Effector memory CD8-positive, alpha-beta T cell (primary cell): ENCODE results near the gene NFIB.

Experiments used
- ATAC-seq: fragments of 150-1000 bp; cut with Tn5 transposase; replicated peaks from 2 replicates; pipeline ENCODE4 v1.10.0; 2021; ENCODE audit warnings: mild to moderate bottlenecking, moderate library complexity
- DNase-seq, 3 experiments: peaks; one replicate each; pipeline ENCODE4 v3.0.0; 2021
- H3K27ac Mint-ChIP-seq, 2 donors: one replicate each; pipeline ENCODE4 v1.8.0; 2022; ENCODE audit warnings: mild to moderate bottlenecking in 2 of 2, mixed read lengths in 2 of 2, moderate library complexity in 2 of 2
- H3K27me3 Mint-ChIP-seq, 2 donors: one replicate each; pipeline ENCODE4 v1.8.0; 2022; ENCODE audit warnings: mixed read lengths in 2 of 2
- H3K36me3 Mint-ChIP-seq: one replicate; pipeline ENCODE4 v1.8.0; 2022; ENCODE audit warnings: mild to moderate bottlenecking, moderate library complexity, mixed read lengths; ENCODE audit not compliant: insufficient read depth
- H3K4me1 Mint-ChIP-seq, 2 donors: one replicate each; pipeline ENCODE4 v1.8.0; 2022; ENCODE audit warnings: low read depth in 2 of 2, mixed read lengths in 2 of 2
- H3K4me3 Mint-ChIP-seq, 2 donors: one replicate each; pipeline ENCODE4 v1.8.0; 2022; ENCODE audit warnings: mild to moderate bottlenecking in 2 of 2, mixed read lengths in 2 of 2, moderate library complexity in 2 of 2
- H3K9me3 Mint-ChIP-seq, 2 donors: one replicate each; pipeline ENCODE4 v1.8.0; 2022; ENCODE audit warnings: mixed read lengths in 2 of 2

NFIB gene

DNA sequence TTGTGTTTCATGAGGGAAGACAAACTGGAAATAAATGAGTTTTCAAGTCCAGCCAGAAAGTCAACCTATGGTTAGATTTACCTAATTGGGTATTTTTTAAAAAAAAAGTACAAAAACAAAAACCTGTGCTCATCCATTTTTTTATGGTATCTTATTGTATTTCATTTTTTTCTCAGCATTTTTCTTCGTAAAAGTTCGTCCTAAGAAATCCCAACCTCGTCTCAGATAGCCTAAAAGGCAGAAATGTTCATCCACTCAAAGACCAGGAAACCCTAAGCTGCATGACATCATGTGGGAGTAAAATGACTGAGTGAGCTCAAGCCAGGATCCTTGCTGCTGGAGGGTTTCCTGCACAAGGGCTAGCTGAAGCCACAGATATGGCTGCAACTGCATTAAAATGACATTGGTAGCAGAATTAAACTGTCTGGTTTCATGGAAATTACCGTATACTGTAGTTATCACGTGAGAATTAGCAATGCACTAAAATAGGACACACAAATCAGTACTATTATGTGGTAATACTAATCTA is 70.4 kb downstream of the NFIB start:
- H3K36me3 Mint-ChIP-seq, result no peaks in the 10 kb centered on the region
- ATAC-seq (no peak), DNase-seq (no peak)
- H3K27ac Mint-ChIP-seq, result no peak overlapping the region
- H3K9me3 Mint-ChIP-seq, result no peaks in the 10 kb centered on the region
- H3K4me1 Mint-ChIP-seq, result no peaks in the 10 kb centered on the region
- no peak overlapping the region for H3K4me3 Mint-ChIP-seq
- H3K27me3 Mint-ChIP-seq, result peaks cover 7 to 15% of the 10 kb centered on the region in 2 donors

DNA sequence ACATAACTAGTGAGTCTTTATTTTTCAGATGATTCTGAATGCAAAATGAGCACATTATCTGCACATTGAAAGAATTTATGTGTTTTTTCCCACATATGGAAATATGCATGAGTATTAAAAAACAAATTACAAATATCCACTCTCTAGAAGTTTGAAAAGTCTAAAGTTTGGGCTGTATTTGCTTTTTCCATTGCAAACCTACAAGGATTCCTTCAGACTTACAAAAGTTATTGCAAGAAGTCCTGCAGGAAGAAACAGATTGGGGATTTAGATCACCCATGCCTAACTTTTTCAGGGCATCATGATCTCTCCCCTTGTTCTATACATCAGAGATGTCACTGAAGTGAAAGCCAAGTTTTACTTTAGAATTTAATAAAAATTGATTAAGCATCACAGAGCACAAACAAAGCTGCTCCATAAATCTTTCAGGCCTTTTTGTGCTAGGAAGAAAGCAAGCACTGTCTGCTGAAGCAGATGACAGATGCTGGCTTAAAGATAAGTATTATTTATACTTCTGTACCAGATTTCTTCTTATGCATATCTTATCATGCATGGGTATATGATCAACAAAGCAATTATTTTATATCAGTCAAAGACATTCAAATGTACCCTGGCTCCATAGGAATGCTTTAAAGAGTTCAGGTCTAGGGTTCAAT is 71.7 kb downstream of the NFIB start:
- no peak overlapping the region for H3K27ac Mint-ChIP-seq
- H3K9me3 Mint-ChIP-seq, result no peaks in the 10 kb centered on the region
- no peaks in the 10 kb centered on the region for H3K36me3 Mint-ChIP-seq
- DNase-seq (no peak), ATAC-seq (no peak)
- H3K4me1 Mint-ChIP-seq, result no peaks in the 10 kb centered on the region
- H3K27me3 Mint-ChIP-seq, result peaks cover 0 to 8% of the 10 kb centered on the region in 2 donors
- H3K4me3 Mint-ChIP-seq, result no peak overlapping the region

DNA sequence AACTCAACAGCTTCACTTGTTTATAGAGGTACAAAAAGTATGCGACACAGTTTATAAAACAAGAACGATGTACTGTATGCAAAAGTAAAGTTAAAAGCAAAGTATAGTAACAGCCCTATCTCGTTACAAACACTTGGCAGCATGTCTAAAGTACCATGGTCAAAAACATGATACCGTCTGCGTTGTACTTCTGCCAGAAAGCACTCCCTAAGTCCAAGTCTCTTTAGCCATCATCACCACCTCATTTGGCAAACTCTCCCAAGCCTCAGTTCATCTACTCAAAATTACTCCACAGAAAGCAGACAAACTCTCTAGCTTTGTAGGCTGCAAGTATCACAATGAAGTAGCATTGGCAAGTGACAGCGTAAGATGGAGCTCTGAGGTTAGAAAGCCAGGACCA is 73.4 kb downstream of the NFIB start:
- peaks cover 0 to 6% of the 10 kb centered on the region in 2 donors for H3K27me3 Mint-ChIP-seq
- no peak overlapping the region for H3K4me3 Mint-ChIP-seq
- DNase-seq (no peak), ATAC-seq (no peak)
- H3K4me1 Mint-ChIP-seq, result no peaks in the 10 kb centered on the region
- H3K27ac Mint-ChIP-seq, result no peak overlapping the region
- no peaks in the 10 kb centered on the region for H3K9me3 Mint-ChIP-seq
- H3K36me3 Mint-ChIP-seq, result no peaks in the 10 kb centered on the region

DNA sequence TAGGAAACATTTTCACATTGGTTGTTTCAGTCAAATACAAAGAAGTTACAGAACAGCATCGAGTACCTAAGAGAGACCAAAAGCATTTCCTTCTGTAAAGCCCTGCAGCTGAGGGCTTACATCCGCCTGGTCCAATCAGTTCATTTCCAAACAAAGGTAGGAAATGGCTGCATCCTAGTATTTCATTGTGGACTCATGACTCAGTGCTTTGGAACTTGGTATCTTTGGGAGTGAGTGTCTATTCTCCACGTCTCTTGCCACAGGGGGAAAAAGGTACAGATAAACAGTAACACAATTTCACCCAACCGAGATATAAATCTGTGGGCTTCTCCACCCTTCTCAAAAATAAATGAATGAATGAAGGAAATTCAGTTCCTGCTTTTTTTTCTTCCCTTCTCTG is 75.4 kb downstream of the NFIB start:
- H3K9me3 Mint-ChIP-seq, result no peaks in the 10 kb centered on the region
- no peak overlapping the region for H3K27ac Mint-ChIP-seq
- H3K4me3 Mint-ChIP-seq, result no peak overlapping the region
- H3K4me1 Mint-ChIP-seq, result no peaks in the 10 kb centered on the region
- peaks cover 0 to 6% of the 10 kb centered on the region in 2 donors for H3K27me3 Mint-ChIP-seq
- ATAC-seq, result no peak
- H3K36me3 Mint-ChIP-seq, result no peaks in the 10 kb centered on the region
- no peak for DNase-seq

DNA sequence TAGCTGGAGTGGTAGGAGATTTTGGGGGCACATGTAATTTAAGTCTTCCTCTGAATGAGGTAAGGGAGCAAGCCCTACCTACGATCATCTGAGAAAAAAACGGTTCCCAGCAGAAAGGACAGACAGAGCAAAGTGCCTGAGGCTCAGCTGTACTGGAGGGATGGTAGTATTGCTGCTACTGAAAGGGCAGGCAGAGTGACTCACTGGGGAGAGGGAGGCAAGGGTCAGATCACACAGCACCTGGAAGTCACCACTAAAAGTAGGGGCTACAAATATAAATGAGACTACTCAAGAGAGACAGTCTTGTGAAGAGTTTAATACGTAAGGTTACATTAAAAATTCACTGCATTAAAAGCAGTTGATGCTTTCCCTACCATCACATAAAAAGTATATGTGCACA is 75.9 kb downstream of the NFIB start:
- H3K36me3 Mint-ChIP-seq, result no peaks in the 10 kb centered on the region
- ATAC-seq, result no peak
- H3K27me3 Mint-ChIP-seq, result peaks cover 0 to 6% of the 10 kb centered on the region in 2 donors
- H3K4me1 Mint-ChIP-seq, result no peaks in the 10 kb centered on the region
- H3K9me3 Mint-ChIP-seq, result no peaks in the 10 kb centered on the region
- H3K27ac Mint-ChIP-seq, result no peak overlapping the region
- no peak overlapping the region for H3K4me3 Mint-ChIP-seq
- no peak for DNase-seq

DNA sequence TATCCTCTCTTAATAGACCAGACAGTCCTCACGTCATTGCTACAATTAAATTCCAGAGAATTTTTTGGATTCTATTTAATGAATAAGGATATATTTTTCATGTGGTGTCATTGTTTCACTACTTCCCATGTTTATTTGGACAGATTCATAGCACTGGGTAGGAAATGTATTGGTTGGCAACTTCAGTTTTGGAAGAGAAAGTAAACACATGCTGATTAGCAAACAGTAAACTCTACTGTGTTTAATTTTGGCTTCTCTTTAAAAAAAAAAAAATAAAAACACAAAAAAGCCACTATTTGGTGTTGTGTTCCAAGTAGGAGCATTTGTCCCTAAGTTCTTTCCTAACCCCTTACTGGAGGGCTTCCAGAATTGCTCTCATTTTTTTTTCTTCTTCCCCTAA is 77.3 kb downstream of the NFIB start:
- Mint-ChIP-seq H3K4me1 (no peaks in the 10 kb centered on the region), H3K36me3 (no peaks in the 10 kb centered on the region), H3K9me3 (no peaks in the 10 kb centered on the region), H3K4me3 (no peak overlapping the region), H3K27ac (no peak overlapping the region), H3K27me3 (peaks cover 0 to 6% of the 10 kb centered on the region in 2 donors)
- no peak for ATAC-seq
- no peak for DNase-seq

DNA sequence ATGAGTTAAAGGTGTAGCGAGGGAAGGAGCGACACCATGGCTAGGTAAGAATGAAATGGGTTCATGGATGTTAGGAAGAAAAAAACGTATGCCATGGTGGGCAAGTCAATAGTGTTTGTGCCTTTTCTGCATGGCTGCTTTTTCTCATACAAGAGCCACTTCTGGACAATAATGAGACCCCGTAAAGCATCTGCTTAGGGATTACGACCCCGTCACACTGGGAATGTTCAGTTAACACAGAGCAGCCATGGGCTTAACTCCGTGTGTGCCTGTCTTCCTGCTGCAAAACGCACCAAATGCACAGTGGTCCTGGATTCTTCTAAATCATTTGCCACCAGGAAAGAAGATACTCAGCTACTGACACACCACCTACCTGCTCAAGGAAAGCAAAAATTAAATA is 81.8 kb downstream of the NFIB start:
- ATAC-seq (no peak), DNase-seq (no peak)
- H3K4me3 Mint-ChIP-seq, result no peak overlapping the region
- no peak overlapping the region for H3K27ac Mint-ChIP-seq
- H3K36me3 Mint-ChIP-seq, result no peaks in the 10 kb centered on the region
- H3K9me3 Mint-ChIP-seq, result peaks cover 0 to 2% of the 10 kb centered on the region in 2 donors
- H3K4me1 Mint-ChIP-seq, result no peaks in the 10 kb centered on the region
- peaks cover 0 to 4% of the 10 kb centered on the region in 2 donors for H3K27me3 Mint-ChIP-seq

DNA sequence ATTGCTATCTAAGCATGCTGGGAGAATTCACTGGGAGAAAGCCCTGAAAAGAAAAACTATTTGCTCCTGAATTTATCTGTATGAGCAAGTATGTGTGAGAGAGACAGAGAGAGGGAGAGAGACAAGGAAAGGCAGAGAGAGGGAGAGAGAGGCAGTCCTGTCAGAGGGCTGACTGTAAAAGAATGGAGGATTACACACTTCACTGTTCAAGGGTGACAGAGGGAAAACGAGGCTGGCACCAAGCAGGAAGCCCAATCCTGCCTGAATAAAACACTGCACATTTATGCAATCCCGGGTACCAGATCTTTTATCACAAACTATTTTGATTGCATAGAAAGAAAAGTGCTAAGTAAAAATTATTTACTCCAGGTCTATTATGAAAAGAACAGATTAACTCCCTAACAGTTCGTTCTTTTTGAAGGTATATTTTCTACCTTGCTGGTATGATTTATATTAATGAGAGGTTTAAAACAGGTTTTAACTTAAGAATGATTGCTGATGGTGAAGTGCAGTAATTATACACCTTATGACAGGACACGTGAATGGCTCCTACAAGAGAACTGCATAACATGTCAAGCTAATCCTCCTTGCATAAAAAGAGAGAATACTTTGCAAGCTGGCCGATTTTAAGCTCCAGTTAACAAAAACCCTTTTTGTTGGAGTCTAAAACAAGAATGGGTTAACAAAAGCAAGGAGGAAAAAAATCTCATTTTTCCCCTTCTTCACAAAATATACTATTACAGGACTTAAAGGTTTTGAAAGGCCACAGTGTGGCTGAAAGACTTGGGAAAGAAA is 82.5 kb downstream of the NFIB start:
- peaks cover 0 to 2% of the 10 kb centered on the region in 2 donors for H3K9me3 Mint-ChIP-seq
- H3K36me3 Mint-ChIP-seq, result no peaks in the 10 kb centered on the region
- DNase-seq, result no peak
- no peak for ATAC-seq
- H3K27ac Mint-ChIP-seq, result no peak overlapping the region
- no peak overlapping the region for H3K4me3 Mint-ChIP-seq
- H3K4me1 Mint-ChIP-seq, result no peaks in the 10 kb centered on the region
- H3K27me3 Mint-ChIP-seq, result no peaks in the 10 kb centered on the region

DNA sequence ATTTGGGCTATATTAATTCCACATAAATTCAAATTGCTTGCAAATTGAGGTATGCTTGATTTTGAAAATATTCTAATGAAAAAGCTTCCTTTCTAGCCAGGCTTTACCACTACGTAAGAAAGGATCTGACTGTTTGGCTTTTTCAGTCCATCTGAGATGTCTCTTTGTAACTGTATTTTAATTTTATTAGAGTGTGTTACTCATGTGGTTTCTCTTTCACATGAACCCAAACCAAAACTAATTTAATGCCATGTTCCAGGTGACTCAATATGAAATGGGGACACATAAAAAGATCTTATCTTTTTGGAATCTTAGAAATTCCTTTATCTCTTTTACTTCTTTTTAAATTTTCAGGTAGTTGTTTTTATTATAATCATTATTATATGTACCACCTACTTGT is 85.3 kb downstream of the NFIB start:
- H3K4me3 Mint-ChIP-seq, result no peak overlapping the region
- ATAC-seq (no peak), DNase-seq (no peak)
- no peaks in the 10 kb centered on the region for H3K4me1 Mint-ChIP-seq
- no peaks in the 10 kb centered on the region for H3K27me3 Mint-ChIP-seq
- no peaks in the 10 kb centered on the region for H3K36me3 Mint-ChIP-seq
- peaks cover 0 to 2% of the 10 kb centered on the region in 2 donors for H3K9me3 Mint-ChIP-seq
- H3K27ac Mint-ChIP-seq, result no peak overlapping the region

DNA sequence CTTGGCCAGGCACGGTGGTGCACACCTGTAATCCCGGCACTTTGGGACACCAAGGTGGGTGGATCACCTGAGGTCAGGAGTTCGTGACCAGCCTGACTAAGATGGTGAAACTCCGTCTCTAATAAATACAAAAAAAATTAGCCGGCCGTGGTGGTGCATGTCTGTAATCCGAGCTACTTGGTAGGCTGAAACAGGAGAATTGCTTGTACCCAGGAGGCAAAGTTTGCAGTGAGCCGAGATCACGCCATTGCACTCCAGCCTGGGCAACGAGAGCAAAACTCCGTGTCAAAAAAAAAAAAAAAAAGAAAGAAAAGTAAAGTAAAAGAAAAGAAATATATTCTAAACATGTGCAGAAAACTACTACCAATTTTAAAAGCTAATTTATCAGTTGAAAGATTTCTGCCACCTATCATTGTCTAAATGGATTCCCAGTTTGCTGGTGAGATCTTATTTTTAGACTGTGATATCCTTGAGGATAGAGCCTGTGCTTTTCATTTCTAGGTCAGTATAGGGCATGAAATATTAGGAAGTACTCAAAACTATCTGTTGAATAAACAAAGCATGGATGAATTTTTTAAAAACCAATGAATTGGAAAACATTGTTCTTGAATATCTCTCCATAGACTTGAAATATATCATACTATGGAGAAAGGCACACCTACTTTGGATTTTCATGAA is 86.9 kb downstream of the NFIB start:
- no peaks in the 10 kb centered on the region for H3K36me3 Mint-ChIP-seq
- no peak overlapping the region for H3K4me3 Mint-ChIP-seq
- DNase-seq (no peak), ATAC-seq (no peak)
- no peaks in the 10 kb centered on the region for H3K27me3 Mint-ChIP-seq
- peaks cover 0 to 2% of the 10 kb centered on the region in 2 donors for H3K9me3 Mint-ChIP-seq
- no peaks in the 10 kb centered on the region for H3K4me1 Mint-ChIP-seq
- no peak overlapping the region for H3K27ac Mint-ChIP-seq

DNA sequence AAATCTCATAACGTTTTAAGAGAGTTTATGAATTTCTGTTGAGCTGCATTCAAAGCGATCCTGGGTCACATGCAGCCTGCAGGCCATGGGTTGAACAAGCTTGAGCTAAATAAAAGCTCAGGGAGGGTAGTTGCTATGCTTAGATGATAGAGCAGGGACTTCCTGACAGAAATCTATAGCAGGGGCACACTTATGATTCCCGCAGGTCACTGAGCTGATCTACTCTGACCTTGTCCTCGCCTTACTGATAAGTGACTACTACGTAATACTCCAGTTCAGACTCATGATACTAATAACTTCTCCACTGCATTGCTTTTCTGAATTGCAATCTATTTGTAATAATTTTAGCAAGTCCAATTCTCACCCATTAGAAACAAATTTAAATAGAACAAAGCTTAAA is 90.9 kb downstream of the NFIB start:
- DNase-seq (no peak), ATAC-seq (no peak)
- Mint-ChIP-seq H3K9me3 (peaks cover 0 to 2% of the 10 kb centered on the region in 2 donors), H3K36me3 (no peaks in the 10 kb centered on the region), H3K4me3 (no peak overlapping the region), H3K27ac (no peak overlapping the region), H3K4me1 (no peaks in the 10 kb centered on the region), H3K27me3 (peaks cover 0 to 6% of the 10 kb centered on the region in 2 donors)

DNA sequence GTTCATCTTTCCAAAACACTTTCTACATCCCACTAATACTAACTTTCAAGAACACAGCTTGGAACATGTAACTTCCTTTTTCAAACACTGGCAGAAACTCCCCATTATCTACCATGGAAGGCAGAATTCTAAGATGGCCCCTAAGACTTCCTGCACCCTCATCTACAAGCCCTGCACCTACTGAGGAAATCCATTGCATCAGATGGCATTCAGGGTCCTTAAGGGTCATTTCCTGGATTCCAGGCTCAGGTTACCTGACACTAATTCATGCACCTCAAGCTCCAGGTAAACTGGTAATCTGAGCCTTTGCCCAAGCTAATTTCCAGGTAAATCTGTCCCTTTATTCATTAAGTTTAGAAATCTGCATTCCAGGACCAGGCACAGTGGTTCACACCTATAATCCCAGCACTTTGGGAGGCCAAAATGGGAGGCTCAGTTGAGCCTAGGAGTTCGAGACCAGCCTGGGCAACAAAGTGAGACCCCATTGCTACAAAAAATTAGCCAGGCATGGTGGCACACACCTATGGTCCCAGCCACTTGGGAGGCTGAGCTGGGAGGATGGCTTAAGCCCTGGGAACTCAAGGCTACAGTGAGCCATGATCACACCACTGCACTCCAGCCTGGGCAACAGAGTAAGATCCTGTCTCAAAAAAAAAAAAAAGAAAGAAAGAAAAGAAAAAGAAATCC is 91.6 kb downstream of the NFIB start:
- Mint-ChIP-seq H3K27me3 (peaks cover 0 to 6% of the 10 kb centered on the region in 2 donors), H3K4me3 (no peak overlapping the region), H3K36me3 (no peaks in the 10 kb centered on the region), H3K27ac (no peak overlapping the region), H3K4me1 (no peaks in the 10 kb centered on the region), H3K9me3 (peaks cover 0 to 2% of the 10 kb centered on the region in 2 donors)
- ATAC-seq (no peak), DNase-seq (no peak)

DNA sequence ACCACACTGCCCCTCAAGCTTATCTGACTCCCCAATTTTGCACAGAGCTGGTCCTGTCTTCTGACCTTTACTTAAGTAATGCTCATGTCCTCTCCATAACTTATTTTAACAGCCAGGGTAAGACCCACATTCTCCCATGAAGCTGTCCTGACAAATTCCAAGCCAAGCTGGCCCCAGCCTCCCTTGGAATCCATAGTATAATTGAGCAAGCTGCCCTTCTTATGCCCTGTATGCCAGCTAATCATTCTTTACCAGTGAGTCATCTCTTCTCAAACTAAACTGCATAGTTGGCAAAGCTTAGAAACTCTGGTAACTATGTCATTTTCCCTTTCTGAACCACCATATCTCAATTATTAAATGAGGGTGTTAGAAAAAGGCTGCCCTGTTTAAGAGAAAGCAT is 92.4 kb downstream of the NFIB start:
- ATAC-seq (no peak), DNase-seq (no peak)
- Mint-ChIP-seq H3K36me3 (no peaks in the 10 kb centered on the region), H3K27me3 (peaks cover 0 to 6% of the 10 kb centered on the region in 2 donors), H3K4me3 (no peak overlapping the region), H3K9me3 (peaks cover 0 to 2% of the 10 kb centered on the region in 2 donors), H3K4me1 (no peaks in the 10 kb centered on the region), H3K27ac (no peak overlapping the region)
